ENCODE results near the gene NF2. TPM values are rescaled to one million over a fixed set of nuclear protein-coding genes. Genes with fewer than 3 reads are reported as not detected.

Gene NF2
- total RNA-seq, 1 donor from 2014 or later = 43.9 TPM

- TF ChIP-seq CTCF (IDR thresholded peaks at IDR 0.05) = no peak
- peaks cover 26% of the 10 kb centered on the region for H3K27me3 ChIP-seq
- no peaks in the 10 kb centered on the region for H3K4me1 ChIP-seq
- no peaks in the 10 kb centered on the region for H3K9me3 ChIP-seq
- H3K27ac ChIP-seq = no peak overlapping the region
- intact Hi-C loops (cut with DNase I) = no loop called here
- no peaks in the 10 kb centered on the region for H3K36me3 ChIP-seq
- ATAC-seq (no peak), DNase-seq (no peak)
- H3K4me3 ChIP-seq = no peak overlapping the region
Observed at GRCh38 chr22:29713156-29713727, 109.8 kb downstream of the NF2 start.

- ATAC-seq (no peak), DNase-seq (no peak)
- Histone ChIP-seq H3K27ac (no peak overlapping the region), H3K36me3 (no peaks in the 10 kb centered on the region), H3K27me3 (peaks cover 40% of the 10 kb centered on the region), H3K4me3 (no peak overlapping the region), H3K4me1 (no peaks in the 10 kb centered on the region), H3K9me3 (no peaks in the 10 kb centered on the region)
- intact Hi-C loops (cut with DNase I) = no loop called here
- no peak for TF ChIP-seq CTCF (IDR thresholded peaks at IDR 0.05)
Observed at GRCh38 chr22:29715240-29715639, 111.8 kb downstream of the NF2 start.

GRCh38 chr22:29715705-29716104, 112.3 kb downstream of the NF2 start:
- Histone ChIP-seq H3K27ac (no peak overlapping the region), H3K9me3 (no peaks in the 10 kb centered on the region), H3K27me3 (peaks cover 45% of the 10 kb centered on the region), H3K36me3 (no peaks in the 10 kb centered on the region), H3K4me3 (no peak overlapping the region), H3K4me1 (no peaks in the 10 kb centered on the region)
- intact Hi-C loops (cut with DNase I) = no loop called here
- ATAC-seq (no peak), DNase-seq (no peak)
- TF ChIP-seq CTCF (IDR thresholded peaks at IDR 0.05) = no peak

GRCh38 chr22:29716814-29717545, 113.5 kb downstream of the NF2 start:
- TF ChIP-seq CTCF (IDR thresholded peaks at IDR 0.05) = no peak
- no peak overlapping the region for H3K4me3 ChIP-seq
- no peaks in the 10 kb centered on the region for H3K36me3 ChIP-seq
- ATAC-seq (peak; percentile 76), DNase-seq (no peak)
- no peaks in the 10 kb centered on the region for H3K4me1 ChIP-seq
- H3K9me3 ChIP-seq = no peaks in the 10 kb centered on the region
- peaks cover 57% of the 10 kb centered on the region for H3K27me3 ChIP-seq
- intact Hi-C loops (cut with DNase I) = no loop called here
- H3K27ac ChIP-seq = no peak overlapping the region

- H3K4me3 ChIP-seq = no peak overlapping the region
- intact Hi-C loops (cut with DNase I) = no loop called here
- DNase-seq (no peak), ATAC-seq (no peak)
- no peaks in the 10 kb centered on the region for H3K36me3 ChIP-seq
- no peak for TF ChIP-seq CTCF (IDR thresholded peaks at IDR 0.05)
- no peaks in the 10 kb centered on the region for H3K9me3 ChIP-seq
- no peak overlapping the region for H3K27ac ChIP-seq
- no peaks in the 10 kb centered on the region for H3K4me1 ChIP-seq
- H3K27me3 ChIP-seq = peaks cover 64% of the 10 kb centered on the region
Observed at GRCh38 chr22:29717789-29718188, 114.4 kb downstream of the NF2 start.
